ENCODE data around the gene SPPL2B.

The SPPL2B gene

DNA sequence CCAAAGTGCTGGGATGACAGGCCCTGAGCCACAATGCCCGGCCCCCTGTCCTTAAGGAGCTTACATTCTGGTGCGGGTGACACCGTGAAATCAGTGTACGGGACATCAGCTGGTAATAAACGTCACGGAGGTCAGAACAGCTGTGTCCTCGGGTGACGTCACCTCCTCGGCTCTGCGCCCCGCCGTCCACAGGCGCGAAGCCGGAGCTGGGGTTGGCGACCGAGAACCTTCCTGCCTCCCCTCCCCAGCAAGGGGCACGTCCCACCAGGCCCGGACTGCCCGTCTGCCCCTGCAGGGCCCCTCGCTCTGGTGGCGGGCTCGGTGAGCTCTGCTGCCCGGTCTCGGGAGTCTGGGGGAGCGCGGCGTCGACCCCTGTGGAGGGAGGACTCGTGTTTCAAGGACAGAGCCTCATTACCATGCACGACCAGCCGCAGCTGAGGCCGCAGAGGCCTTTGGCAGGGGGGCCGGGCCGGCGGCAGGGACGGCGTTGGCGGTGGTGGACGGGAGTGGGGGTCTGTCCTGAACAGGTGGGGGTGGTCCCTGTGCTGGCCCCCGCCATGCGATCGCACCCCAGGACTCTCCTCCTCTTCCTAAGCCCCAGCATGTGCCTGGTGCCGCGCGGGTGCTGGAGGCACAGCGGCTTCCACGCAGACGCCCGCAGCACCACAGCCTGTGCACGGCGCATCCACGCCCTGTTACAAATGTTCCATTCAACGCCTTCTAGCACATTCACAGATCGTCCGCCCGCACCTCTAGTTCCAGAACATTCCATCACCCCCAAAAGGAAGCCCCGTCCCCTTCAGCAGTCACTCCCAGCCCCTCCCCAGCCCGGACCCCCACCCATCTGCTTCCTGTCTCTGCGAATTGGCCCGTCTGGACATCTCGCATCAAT is 25.9 kb upstream of the SPPL2B start:
- DNase-seq = peak in 1 of 2 experiments; percentile 20

DNA sequence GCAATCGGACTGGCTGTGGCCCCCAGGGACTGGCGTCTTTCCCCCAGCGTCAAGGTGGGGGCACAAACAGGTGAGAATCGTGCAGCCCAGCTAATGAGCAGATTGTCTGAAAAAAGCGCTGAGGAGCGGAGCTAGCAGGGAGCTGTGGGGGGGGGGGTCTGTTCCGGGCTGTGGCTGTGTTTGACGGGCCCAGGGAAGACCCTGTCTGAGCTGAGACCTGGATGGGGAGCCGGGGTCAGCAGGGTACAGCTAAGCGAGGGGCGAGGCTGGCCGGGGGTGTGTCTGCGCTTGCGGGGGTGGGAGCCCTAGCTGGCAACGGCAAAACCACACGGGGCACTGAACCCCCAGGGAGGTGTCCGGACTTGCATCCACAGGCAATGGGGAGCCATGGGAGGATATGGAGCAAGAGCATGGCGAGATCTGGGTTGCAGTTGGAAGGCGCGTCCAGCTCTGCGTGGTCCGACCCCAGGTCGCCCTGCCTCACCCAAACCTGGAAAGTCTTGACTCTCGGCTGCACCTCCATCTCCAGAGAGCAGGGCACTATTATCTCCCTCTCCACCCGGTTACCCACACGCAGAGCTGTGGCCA is 25.2 kb upstream of the SPPL2B start:
- no peak for DNase-seq

DNA sequence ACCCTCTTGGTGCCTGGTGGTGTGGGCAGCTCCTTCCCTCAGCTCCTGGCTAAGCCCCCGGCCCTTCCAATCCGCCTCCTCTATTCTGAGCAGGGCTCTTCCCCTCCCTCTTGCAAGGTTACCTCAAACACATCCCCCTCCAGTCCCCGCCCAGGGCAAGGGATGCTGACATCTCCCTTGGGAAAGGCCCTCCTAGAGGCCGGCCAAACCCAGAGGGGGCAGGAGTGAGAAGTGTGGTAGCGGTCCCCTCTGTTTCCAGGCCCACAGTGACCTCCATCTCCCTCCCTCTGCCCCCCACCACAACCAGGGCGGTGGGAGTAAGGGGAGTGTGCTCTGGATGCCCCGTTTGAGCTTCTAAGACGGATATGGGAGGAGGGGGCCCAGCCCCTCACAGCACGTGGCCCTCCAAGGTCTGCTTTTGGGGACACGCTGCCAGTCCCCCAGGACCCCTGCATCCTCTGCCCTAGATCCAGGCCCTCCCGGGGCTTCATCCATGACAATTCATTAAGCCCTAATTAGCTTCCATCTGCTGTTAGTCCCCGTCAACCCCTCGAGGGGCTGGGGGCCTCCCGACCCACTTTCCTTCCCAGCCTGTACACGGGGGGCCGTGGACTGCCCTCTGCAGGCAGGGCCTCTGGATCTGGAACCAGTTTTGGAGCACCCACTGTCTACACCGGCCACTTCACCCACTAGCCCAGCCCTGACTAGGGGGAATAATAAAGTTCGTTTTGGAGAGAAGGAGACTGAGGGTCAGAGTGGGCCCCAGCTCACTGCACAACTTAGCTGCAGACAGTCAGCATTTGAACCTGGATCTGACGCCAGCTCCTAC is 22.8 kb upstream of the SPPL2B start:
- no peak for DNase-seq

DNA sequence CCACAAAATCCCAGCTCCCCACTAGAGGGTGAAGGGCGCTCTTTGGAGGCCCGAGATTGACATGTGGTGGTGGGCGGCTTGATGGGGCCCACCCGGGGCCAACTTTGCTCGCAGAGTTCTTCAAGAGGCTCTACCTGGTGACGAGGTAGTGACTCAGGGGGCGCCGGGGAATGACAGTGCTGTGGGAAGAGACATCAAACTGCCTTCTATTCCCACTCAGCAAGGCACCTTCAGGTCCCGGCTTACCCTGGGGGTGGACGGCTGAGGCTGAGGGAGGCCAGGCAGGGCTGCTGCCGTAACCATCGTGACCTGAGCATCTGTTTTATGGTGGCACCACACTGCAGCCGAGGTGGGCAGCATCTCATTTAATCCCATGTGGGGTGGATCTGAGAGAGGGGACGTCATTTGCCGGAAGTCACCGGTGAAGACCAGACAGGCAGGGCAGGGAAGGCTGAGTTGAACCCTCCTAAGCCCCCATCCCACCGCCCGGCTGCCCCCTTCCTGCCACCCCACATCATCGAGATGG is 22.1 kb upstream of the SPPL2B start:
- no peak for DNase-seq

DNA sequence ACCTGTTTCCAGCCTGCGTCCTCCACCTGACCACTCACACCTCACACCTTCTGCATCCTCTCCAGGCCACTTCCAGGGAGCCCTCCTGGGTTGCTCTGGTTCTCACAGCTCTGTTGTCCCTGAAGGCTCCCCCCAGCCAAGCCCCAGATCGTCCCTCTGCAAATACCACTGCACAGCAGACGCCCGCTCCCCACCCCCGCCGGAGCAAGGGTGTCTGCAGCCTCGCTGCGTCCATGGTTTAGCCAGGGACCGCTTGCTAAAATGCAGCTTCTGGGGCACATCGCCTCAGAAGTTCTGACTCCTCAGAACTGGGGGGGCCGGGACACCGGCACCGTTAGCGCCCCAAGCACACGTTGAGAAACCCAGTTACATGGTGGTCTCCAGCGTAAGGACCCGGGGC is 21.5 kb upstream of the SPPL2B start:
- no peak for DNase-seq

DNA sequence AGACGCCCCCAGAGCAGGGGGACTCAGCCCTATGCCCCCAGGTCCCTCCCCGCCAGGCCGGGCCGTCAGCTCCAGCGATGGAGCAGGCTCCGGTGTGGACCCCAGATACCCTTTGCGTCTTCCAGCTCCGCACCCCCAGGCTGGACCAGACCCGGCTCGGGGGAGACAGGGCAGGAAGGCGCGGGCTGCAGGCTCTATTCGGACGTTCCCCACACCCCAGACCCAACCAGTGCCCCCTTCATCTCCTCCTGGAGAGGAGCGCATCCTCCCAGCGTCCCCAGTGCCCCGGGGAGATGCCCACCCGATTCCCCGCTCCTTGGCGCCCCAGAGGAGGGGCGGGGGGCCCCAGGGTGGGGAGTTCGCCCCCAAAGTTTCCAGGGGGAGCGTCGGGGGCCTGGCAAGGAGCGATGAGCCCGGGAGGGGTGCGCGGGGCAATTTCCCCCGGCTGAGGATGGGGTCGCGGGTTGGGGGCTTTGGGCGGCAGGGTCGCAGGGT is 20.9 kb upstream of the SPPL2B start:
- DNase-seq = no peak

DNA sequence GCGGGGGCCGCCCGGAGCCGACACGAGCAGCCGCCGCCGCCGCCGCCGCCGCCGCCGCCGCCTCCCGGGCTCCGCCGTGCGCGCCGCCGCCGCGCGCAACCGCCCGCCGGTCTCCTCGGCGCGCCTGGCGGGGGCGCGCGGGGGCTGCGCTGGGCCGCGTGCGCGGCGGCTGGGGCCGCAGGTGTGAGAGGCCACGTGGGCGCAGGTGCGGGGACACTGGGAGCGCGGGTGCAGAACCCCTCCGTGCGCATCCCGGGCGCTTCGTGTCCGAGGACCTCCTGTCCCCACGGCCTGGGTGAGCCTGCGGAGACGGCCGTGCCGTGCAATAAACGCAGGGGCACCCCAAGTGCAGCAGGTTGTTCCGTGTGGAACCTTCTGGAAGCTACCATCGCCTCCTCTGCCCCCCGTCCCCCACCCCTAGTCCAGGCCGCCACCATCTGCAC is 20.3 kb upstream of the SPPL2B start, which contains the start of gene LINGO3:
Gene LINGO3 (minus strand): TSS at position 41 of the 443 bp plus-strand sequence. CDS start 16,378 bp downstream, outside the sequence.
- DNase-seq = no peak

DNA sequence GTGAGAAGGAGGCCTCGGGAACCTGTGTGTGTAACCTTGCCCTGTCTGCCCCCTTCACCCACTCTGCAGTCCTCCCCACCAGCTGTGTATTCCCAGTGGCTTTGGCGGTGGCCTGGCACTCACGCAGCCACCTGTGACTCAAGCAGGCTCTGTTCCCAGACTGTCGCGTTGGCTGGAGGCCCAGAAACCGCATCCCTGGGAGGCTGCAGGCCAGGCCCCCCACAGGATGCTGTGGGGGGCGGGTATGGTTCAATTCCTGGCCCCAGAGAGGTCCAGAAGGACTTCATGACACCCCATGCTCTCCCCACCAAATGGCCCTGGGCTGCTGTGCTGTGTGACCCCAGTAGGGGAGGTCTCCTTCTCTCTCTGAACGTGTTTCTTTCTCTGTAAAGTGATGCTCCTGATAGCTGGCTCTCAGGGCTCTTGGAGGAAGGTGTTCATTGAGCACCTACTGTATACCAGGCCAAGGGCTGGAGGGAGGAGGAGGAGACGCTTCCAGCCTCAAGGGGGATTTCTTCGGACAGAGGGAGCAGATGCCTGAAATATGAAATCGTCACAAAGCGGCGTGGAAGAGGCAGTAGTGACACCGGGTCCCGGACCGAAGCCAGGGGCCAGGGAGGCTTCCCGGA is 18.6 kb upstream of the SPPL2B start:
- DNase-seq = no peak

DNA sequence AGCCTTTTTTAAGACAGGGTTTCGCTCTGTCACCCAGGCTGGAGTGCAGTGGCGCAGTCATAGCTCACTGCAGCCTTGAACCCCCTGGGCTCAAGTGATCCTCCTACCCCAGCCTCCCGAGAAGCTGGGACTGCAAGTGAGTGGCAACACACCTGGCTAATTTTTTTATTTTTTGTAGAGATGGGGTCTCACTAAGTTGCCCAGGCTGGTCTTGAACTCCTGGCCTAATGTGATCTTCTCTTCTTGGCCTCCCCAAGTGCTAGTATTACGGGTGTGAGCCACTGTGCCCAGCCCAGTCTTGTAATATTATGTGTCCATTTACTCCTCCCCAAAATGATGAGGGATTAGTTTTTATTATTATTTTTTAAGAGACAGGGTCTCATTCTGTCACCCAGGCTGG is 17.4 kb upstream of the SPPL2B start:
- DNase-seq = no peak

DNA sequence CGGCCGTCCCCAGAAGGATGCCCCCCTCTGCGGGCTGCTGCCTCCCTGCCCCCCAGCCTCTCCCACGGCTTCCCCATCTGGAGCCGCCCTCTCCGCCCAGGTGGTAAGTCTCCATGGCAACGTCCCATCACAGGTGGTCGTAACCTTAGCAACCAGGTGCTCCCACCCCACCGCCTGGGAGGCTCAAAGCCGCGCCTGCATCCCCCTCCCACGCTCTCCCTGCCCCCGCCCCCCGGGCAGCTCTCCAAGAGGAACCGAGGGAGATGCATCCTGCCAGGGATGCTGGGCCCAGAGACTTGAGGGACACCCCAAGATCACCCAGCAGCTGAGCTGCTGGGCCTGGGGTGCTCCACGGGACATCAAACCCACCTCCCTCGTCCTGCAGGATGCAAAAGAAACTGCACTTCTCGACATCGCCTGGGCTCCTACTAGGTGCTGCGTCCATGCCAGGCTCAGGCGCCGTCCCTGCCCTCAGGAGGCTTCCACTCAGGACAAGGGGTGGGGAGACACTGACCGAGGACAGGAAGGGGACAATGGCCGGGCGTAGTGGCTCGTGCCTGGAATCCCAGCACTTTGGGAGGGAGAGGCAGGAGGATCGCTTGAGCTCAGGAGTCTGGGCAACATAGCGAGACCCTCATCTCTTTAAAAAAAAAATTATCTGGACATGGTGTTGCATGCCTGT is 15.5 kb upstream of the SPPL2B start:
- no peak for DNase-seq

DNA sequence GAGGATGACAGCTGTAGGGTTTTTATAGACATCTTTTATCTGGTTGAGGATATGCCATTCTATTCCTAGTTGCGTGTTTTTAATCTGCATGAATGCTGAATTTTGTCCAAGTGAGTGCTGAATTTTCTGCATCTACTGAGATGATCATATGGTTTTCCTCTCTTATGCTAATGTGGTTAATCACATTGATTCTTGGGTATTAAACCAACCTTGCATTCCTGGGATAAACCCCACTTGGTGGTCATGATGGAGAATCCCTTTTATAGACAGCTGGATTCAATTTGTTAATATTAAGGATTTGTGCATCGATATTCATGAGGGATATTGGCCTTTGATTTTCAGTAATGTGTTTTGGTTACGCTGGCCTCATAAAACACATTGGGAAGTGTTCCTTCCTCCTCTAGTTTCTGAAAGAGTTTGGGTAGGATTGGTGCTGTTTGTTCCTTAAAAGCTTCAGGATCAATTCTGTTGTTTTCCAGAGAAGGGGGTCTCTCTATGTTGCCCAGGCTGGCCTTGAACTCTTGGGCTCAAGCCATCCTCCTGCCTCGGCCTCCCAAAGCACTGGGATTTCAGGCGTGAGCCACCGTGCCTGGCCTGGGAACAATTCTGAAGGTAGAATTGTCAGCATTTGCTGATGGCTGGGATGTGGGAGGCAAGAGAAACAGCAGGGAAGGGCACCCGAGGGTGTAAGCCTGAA is 13.2 kb upstream of the SPPL2B start:
- DNase-seq = no peak

DNA sequence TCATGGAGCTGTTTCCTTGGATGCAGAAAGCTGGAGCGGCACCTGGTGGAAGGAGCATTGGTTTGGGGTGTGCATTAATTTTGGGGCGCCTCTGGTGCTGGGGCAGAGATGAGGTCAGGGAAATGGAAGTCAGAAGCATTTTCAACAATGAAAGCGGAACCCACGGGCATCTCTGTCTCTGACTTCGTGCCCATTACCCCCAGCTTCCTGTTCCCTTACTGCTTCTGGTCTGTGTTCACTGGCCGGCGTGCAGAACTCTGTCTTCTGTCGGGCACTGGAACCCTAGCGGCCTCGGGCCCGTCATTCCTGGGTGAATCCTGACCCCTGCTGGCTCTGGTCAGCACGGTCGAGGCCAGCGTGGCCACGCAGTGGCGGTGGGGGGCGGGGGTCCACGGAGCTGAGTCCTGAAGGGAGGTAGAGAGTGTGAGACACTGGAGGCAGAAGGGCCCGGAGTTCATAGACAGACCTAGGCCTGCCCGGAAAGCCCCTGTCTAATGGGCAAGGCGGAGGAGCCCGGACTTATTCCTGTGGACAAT is 12.6 kb upstream of the SPPL2B start:
- no peak for DNase-seq

DNA sequence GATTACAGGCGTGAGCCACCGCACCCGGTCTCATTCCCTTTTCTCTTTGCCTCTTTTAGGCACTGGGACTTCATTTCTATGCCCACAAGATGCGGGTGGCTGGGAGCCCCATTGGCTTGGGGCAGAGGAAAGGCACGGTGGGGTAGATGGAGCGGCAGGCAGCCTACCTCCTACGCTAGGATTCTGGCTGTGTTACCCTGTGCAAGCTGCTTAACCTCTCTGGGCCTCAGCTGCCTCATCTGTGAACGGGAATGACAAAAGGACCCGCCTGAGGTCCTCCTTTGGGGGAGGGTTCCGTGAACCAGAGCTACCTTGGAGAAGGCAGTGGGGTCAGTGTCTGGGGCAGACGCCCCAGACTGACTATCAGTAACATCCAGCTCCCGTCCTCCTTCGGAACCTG is 11.2 kb upstream of the SPPL2B start:
- DNase-seq = no peak

DNA sequence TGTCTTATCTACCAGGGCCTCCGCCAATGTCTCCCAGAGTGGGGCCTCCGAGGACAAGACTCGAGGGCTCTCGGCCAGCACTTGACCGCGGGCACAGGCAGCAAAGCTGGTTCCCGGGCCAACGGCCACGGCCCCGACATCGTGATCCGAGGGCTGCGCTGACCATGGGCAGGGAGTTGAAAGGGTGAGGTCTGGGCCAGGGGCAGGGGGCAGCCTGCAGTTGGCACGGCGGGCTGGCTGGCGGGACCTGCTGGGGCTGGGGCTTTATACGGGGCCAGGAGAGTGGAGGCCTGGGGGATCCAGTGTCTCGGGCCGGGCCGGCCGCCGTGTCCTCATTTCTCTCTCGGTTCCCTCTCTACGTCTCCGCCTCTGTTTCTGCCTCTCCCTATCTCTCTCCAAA is 10.7 kb upstream of the SPPL2B start:
- no peak for DNase-seq

DNA sequence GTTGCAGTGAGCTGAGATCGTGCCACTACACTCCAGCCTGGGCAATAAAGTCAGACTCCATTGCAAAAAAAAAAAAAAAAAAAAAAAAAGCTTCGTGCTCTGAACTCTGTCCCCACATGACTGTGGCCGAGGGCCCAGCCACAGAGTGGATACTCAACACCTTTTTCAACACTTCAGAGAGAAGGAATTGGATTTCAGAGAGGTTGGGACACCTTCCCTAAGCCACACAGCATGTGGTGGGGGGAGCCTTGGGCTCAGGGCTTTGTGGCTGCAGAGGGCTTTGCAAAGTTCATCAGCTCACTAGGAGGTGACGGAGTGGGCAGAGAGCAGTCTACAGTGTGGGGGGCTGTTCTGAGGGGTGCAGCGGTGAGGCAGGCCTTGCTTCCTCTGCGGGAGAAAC is 9.6 kb upstream of the SPPL2B start:
- DNase-seq = no peak

DNA sequence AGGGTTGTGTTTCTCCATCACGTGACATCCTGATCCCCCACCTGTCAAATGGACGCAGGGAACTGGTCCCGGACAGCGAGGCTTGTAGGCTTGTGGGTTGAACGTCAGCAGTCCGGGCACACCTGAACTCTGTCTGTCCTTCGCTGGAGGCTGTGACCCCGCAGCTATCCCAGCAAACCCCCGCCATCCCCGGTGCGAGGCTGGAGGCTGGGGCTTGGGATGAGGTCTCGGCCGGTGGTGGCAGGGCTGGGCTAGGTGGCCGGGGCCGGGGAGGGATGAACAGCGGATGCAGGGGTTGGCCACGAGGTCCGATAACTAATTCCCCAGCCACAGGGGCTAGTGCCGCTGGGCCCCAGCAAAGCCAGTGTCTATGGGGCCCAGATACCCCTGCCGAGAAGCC is 8.9 kb upstream of the SPPL2B start:
- DNase-seq = no peak

DNA sequence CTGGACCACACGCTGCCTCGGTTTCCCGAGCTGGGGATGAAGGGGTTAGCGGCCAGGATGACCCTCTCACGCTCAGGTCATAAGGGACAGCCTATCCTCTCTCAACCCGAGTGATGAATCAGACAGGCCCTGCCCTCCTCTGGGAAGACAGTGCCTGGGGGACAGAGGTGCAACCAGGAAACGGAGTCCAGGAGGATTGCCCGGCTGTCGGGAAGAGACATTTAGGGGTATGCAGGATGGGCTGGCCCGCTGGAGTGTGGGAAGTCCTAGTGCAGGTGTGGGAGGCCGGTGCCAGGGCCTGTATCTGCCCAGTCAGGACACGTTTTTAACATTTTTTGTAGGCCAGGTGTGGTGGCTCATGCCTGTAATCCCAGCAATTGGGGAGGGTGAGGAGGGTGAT is 8.4 kb upstream of the SPPL2B start:
- no peak for DNase-seq

DNA sequence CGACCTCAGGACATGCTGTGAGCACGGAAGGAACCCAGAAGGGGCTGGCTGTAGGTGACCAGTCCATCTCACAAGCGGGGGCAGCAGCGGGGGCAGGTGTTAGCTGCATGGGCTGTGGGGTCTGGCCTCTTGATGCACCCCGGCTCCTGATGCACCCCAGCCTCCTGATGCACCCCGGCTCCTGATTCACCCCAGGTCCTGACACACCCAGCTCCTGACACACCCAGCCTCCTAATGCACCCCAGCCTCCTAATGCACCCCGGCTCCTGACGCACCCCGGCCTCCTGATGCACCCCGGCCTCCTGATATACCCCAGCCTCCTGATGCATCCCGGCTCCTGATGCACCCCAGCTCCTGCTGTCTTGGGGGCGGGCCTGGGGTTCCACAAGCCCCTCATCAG is 7.5 kb upstream of the SPPL2B start:
- no peak for DNase-seq

DNA sequence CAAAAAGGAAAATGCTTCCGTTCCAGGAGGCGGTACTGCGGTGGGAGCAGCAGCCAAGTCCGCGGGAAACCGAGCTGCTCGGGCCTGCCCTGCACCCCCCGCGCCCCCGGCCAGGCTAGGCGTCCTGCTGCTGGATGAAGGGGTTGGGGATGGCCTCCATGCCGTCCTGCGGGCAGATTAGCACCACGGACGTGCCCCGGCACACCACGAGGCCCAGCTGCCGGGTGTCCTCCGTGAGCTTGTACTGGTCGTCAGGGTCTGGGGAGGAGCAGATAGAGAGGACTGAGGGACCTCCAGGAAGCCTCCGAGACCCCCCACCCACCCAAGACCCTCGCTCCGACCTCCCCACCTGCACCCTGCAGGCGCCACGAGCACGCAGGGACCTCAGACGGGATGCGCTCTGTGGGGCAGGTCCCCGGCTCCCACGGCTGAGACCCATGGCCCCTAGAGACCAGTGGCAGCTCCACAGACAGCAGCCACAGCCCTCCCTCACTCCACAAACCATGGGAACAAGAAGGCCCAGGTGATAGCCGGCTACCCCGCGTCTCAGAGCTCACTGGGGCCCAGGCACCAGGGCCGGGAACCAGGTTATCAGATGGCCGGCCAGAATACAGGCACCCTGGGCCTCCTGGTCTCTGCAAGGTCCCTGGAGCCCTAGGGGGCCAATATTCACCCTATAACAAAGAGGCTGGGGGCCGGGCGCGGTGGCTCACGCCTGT is 6.8 kb upstream of the SPPL2B start:
- no peak for DNase-seq

DNA sequence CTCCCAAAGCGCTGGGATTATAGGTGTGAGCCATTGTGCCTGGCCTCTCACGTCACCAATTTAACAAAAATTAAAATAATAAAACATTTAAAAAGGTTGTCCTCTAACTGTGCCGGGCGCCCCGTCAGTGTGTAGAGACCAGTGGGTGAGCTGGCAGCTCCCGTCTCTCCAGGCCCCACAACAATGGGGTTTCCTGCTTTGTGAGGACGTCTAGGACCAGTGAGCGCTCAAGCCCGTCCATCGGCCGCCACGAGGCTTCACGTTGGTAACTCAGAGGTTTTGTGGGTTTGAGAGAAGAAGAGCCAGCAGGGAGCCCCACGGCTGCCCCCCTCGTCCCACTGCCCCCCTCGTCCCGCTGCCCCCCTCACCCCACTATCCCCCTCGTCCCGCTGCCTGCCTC is 4.8 kb upstream of the SPPL2B start:
- DNase-seq = no peak

Measured in stimulated activated CD4-positive, alpha-beta T cell treated with anti-CD3 and anti-CD28 coated beads, Interleukin-4, amount 100 ng/mL, for 4 hours (primary cell).